HEK293 (cell line): ENCODE measurements around the gene BRMS1L.

ENCODE experiments used
- CTCF ChIA-PET: fragments of 350-600 bp; formaldehyde crosslinking; extraction: SDS; loops from one replicate; lab custom pipeline; 2021; ENCODE audit warnings: antibody characterized with exemption; lab: Yijun Ruan, JAX
- POLR2A ChIA-PET: fragments of 300-600 bp; formaldehyde crosslinking; extraction: SDS; loops from one replicate; lab custom pipeline; 2020; ENCODE audit warnings: antibody characterized with exemption, inconsistent platforms; lab: Yijun Ruan, JAX
- H3K27ac ChIP-seq: fragments of 200-500 bp; sonication (Bioruptor generic); 2 replicates; pipeline ENCODE4 v1.5.1; 2014; ENCODE audit warnings: low read depth, low read length, control low read depth, inconsistent platforms; ENCODE audit errors: extremely low read depth
- H3K36me3 ChIP-seq, 2 experiments: fragments of 200-500 bp in 1 of 2; sonication (Bioruptor generic) in 1 of 2; 1 replicate in 1 of 2; 2 replicates in 1 of 2; pipeline ENCODE4 v1.5.1; 2014 to 2017; ENCODE audit warnings: inconsistent platforms in 2 of 2, low read length in 2 of 2; ENCODE audit not compliant: control insufficient read depth in 2 of 2, insufficient read depth in 1 of 2
- H3K4me1 ChIP-seq: fragments of 200-500 bp; sonication (Bioruptor generic); 2 replicates; pipeline ENCODE4 v1.5.1; 2014; ENCODE audit warnings: mild to moderate bottlenecking, low read length, inconsistent platforms; ENCODE audit not compliant: control insufficient read depth, insufficient read depth
- H3K4me3 ChIP-seq: 2 replicates; pipeline ENCODE4 v1.5.1; 2011; ENCODE audit warnings: low read depth, mild to moderate bottlenecking, control low read depth, low read length, moderate library complexity
- H3K9me3 ChIP-seq: fragments of 200-500 bp; sonication (Bioruptor generic); 2 replicates; pipeline ENCODE4 v1.5.1; 2014; ENCODE audit warnings: low read depth, low read length, inconsistent platforms; ENCODE audit not compliant: control insufficient read depth, insufficient read depth
- GLI2 ChIP-seq: fragments of 450-650 bp; formaldehyde crosslinking; IDR thresholded peaks from 2 replicates; pipeline ENCODE4; 2017; ENCODE audit warnings: missing biosample characterization, missing genetic modification characterization, low read depth, borderline replicate concordance
- HOXC10 ChIP-seq: sonication (generic); formaldehyde crosslinking; IDR thresholded peaks from 2 replicates; pipeline ENCODE4 v1.8.1; 2023; ENCODE audit warnings: mild to moderate bottlenecking, missing genetic modification reagents
- KLF8 ChIP-seq: fragments of 450-650 bp; formaldehyde crosslinking; IDR thresholded peaks from 2 replicates; pipeline ENCODE4 v1.5.1; 2016; ENCODE audit warnings: missing biosample characterization, missing genetic modification characterization
- REPIN1 ChIP-seq: fragments of 450-650 bp; formaldehyde crosslinking; IDR thresholded peaks from 2 replicates; pipeline ENCODE4 v1.5.1; 2017; ENCODE audit warnings: missing biosample characterization, missing genetic modification characterization, low read depth
- TCF7L2 ChIP-seq: IDR thresholded peaks from 2 replicates; pipeline ENCODE4 v1.6.1; 2011; ENCODE audit warnings: low read depth, mild to moderate bottlenecking, inconsistent platforms, low read length, moderate library complexity, borderline replicate concordance
- ZBTB20 ChIP-seq: fragments of 450-650 bp; formaldehyde crosslinking; IDR thresholded peaks from 2 replicates; pipeline ENCODE4 v1.5.1; 2016; ENCODE audit warnings: missing biosample characterization, missing genetic modification characterization
- ZBTB21 ChIP-seq: fragments of 450-650 bp; formaldehyde crosslinking; IDR thresholded peaks from 2 replicates; pipeline ENCODE4 v1.5.1; 2017; ENCODE audit warnings: missing biosample characterization, missing genetic modification characterization
- ZNF114 ChIP-seq: fragments of 450-650 bp; formaldehyde crosslinking; IDR thresholded peaks from 2 replicates; pipeline ENCODE4 v1.5.0; 2017; ENCODE audit warnings: missing biosample characterization, missing genetic modification characterization
- ZNF138 ChIP-seq: fragments of 450-650 bp; formaldehyde crosslinking; IDR thresholded peaks from 2 replicates; pipeline ENCODE4 v1.5.1; 2016; ENCODE audit warnings: missing biosample characterization, missing genetic modification characterization, borderline replicate concordance
- ZNF292 ChIP-seq: fragments of 450-650 bp; formaldehyde crosslinking; IDR thresholded peaks from 2 replicates; pipeline ENCODE4 v1.5.1; 2016; ENCODE audit warnings: low read depth, missing biosample characterization, missing genetic modification characterization, borderline replicate concordance
- ZNF311 ChIP-seq: fragments of 450-650 bp; formaldehyde crosslinking; IDR thresholded peaks from 2 replicates; pipeline ENCODE4 v1.5.1; 2017; ENCODE audit warnings: missing biosample characterization, missing genetic modification characterization, borderline replicate concordance
- ZNF354C ChIP-seq: fragments of 450-650 bp; formaldehyde crosslinking; IDR thresholded peaks from 2 replicates; pipeline ENCODE4 v1.5.1; 2016; ENCODE audit warnings: missing biosample characterization, missing genetic modification characterization, low read depth, borderline replicate concordance
- ZNF416 ChIP-seq: fragments of 450-650 bp; formaldehyde crosslinking; IDR thresholded peaks from 2 replicates; pipeline ENCODE4 v1.5.1; 2016; ENCODE audit warnings: missing biosample characterization, missing genetic modification characterization
- ZNF473 ChIP-seq: fragments of 450-650 bp; formaldehyde crosslinking; IDR thresholded peaks from 2 replicates; pipeline ENCODE4 v1.5.1; 2017; ENCODE audit warnings: missing biosample characterization, missing genetic modification characterization
- ZNF555 ChIP-seq: fragments of 450-650 bp; formaldehyde crosslinking; conservative IDR thresholded peaks from 2 replicates; pipeline ENCODE4 v1.5.1; 2017; ENCODE audit warnings: missing biosample characterization, mild to moderate bottlenecking, missing genetic modification characterization, inconsistent platforms
- ZNF561 ChIP-seq: fragments of 450-650 bp; IDR thresholded peaks from 2 replicates; pipeline ENCODE4 v1.5.1; 2018; ENCODE audit warnings: missing biosample characterization, missing genetic modification characterization, borderline replicate concordance
- ZNF654 ChIP-seq: fragments of 450-650 bp; formaldehyde crosslinking; IDR thresholded peaks from 2 replicates; pipeline ENCODE4 v1.5.1; 2016; ENCODE audit warnings: low read depth, missing biosample characterization, missing genetic modification characterization
- ZNF707 ChIP-seq: fragments of 450-650 bp; formaldehyde crosslinking; IDR thresholded peaks from 2 replicates; pipeline ENCODE4 v1.5.1; 2016; ENCODE audit warnings: missing biosample characterization, missing genetic modification characterization
- TF ChIP-seq, protein P1 (sequence below): fragments of 450-650 bp; formaldehyde crosslinking; IDR thresholded peaks from 2 replicates; pipeline ENCODE4 v1.5.1; 2016; ENCODE audit warnings: missing biosample characterization, missing genetic modification characterization
- TF ChIP-seq, protein P2 (sequence below): IDR thresholded peaks from 2 replicates; pipeline ENCODE4 v1.6.1; 2011; ENCODE audit warnings: mild to moderate bottlenecking, low read depth, low read length, borderline replicate concordance
- TF ChIP-seq, protein P3 (sequence below): sonication (generic); formaldehyde crosslinking; IDR thresholded peaks from 2 replicates; pipeline ENCODE4 v1.8.1; 2022; ENCODE audit warnings: mild to moderate bottlenecking, moderate library complexity, missing genetic modification reagents
- TF ChIP-seq, protein P4 (sequence below): fragments of 450-650 bp; formaldehyde crosslinking; IDR thresholded peaks from 2 replicates; pipeline ENCODE4 v1.5.1; 2016; ENCODE audit warnings: missing biosample characterization, missing genetic modification characterization, borderline replicate concordance

BRMS1L gene

GRCh38 chr14:35911097-35911496 lies 85.0 kb downstream of the BRMS1L start:
- TF ChIP-seq ZNF311 (tag by site-specific recombination) (no peak), ZBTB21 (no peak), ZNF555 (no peak), ZNF654 (tag by site-specific recombination) (no peak), ZNF561 (tag by site-specific recombination) (no peak), ZNF138 (tag by site-specific recombination) (no peak), ZNF416 (no peak)
- TF ChIP-seq, protein P1, sequence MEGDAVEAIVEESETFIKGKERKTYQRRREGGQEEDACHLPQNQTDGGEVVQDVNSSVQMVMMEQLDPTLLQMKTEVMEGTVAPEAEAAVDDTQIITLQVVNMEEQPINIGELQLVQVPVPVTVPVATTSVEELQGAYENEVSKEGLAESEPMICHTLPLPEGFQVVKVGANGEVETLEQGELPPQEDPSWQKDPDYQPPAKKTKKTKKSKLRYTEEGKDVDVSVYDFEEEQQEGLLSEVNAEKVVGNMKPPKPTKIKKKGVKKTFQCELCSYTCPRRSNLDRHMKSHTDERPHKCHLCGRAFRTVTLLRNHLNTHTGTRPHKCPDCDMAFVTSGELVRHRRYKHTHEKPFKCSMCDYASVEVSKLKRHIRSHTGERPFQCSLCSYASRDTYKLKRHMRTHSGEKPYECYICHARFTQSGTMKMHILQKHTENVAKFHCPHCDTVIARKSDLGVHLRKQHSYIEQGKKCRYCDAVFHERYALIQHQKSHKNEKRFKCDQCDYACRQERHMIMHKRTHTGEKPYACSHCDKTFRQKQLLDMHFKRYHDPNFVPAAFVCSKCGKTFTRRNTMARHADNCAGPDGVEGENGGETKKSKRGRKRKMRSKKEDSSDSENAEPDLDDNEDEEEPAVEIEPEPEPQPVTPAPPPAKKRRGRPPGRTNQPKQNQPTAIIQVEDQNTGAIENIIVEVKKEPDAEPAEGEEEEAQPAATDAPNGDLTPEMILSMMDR (tag by site-specific recombination), result no peak
- TF ChIP-seq, all 188 proteins: peak for 0
- ChIA-PET POLR2A (no interaction called here), CTCF (interaction anchor here (0.6 to 0.9 kb wide), 2 partner anchors 18 to 28 kb away, joined by 3 to 4 read pairs; no protein-coding TSS in a partner anchor)
- H3K4me1 ChIP-seq, result no peaks in the 10 kb centered on the region
- no peak overlapping the region for H3K27ac ChIP-seq
- no peaks in the 10 kb centered on the region for H3K9me3 ChIP-seq
- no peaks in the 10 kb centered on the region for H3K36me3 ChIP-seq
- H3K4me3 ChIP-seq, result no peak overlapping the region

GRCh38 chr14:35915185-35915584 lies 89.0 kb downstream of the BRMS1L start:
- Histone ChIP-seq H3K4me1 (no peaks in the 10 kb centered on the region), H3K36me3 (no peaks in the 10 kb centered on the region), H3K27ac (no peak overlapping the region), H3K4me3 (no peak overlapping the region), H3K9me3 (no peaks in the 10 kb centered on the region)
- ChIA-PET POLR2A (no interaction called here), CTCF (interaction anchor here (0.5 kb wide), 1 partner anchor 384 kb away, joined by 4 read pairs; no protein-coding TSS in a partner anchor)
- TF ChIP-seq ZNF707 (no peak), ZBTB20 (tag by site-specific recombination) (no peak), KLF8 (no peak), ZNF473 (tag by site-specific recombination) (no peak), REPIN1 (tag by site-specific recombination) (no peak)

DNA sequence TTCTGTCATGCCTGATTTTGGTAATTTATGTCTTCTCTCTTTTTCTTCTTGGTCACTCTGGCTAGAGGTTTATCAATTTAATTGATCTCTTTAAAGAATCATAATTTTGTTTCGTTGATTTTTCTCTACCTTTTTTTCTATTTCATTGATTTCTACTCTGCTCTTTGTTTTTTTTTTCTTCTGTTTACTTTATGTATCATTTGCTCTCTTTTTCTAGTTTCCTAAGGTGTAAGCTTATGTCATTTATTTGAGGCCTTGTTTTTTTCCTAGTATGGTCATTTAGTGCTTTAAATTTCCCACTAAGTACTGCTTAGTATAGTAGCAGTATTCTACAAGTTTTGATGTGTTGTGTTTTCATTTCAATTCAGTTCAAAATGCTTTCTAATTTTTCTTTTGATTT lies 89.6 kb downstream of the BRMS1L start:
- H3K4me1 ChIP-seq, result no peaks in the 10 kb centered on the region
- POLR2A ChIA-PET, result no interaction called here
- no peak overlapping the region for H3K27ac ChIP-seq
- no peaks in the 10 kb centered on the region for H3K36me3 ChIP-seq
- CTCF ChIA-PET, result no interaction called here
- no peaks in the 10 kb centered on the region for H3K9me3 ChIP-seq
- H3K4me3 ChIP-seq, result no peak overlapping the region
- TF ChIP-seq, protein P1 (tag by site-specific recombination), result no peak
- TF ChIP-seq, protein P2, sequence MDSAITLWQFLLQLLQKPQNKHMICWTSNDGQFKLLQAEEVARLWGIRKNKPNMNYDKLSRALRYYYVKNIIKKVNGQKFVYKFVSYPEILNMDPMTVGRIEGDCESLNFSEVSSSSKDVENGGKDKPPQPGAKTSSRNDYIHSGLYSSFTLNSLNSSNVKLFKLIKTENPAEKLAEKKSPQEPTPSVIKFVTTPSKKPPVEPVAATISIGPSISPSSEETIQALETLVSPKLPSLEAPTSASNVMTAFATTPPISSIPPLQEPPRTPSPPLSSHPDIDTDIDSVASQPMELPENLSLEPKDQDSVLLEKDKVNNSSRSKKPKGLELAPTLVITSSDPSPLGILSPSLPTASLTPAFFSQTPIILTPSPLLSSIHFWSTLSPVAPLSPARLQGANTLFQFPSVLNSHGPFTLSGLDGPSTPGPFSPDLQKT, result no peak
- TF ChIP-seq GLI2 (tag by site-specific recombination), result no peak
- TF ChIP-seq ZNF354C (tag by site-specific recombination), result no peak
- TF ChIP-seq, protein P3, sequence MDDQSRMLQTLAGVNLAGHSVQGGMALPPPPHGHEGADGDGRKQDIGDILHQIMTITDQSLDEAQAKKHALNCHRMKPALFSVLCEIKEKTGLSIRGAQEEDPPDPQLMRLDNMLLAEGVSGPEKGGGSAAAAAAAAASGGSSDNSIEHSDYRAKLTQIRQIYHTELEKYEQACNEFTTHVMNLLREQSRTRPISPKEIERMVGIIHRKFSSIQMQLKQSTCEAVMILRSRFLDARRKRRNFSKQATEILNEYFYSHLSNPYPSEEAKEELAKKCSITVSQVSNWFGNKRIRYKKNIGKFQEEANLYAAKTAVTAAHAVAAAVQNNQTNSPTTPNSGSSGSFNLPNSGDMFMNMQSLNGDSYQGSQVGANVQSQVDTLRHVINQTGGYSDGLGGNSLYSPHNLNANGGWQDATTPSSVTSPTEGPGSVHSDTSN (CRISPR knock-in tag), result no peak
- TF ChIP-seq, protein P4, sequence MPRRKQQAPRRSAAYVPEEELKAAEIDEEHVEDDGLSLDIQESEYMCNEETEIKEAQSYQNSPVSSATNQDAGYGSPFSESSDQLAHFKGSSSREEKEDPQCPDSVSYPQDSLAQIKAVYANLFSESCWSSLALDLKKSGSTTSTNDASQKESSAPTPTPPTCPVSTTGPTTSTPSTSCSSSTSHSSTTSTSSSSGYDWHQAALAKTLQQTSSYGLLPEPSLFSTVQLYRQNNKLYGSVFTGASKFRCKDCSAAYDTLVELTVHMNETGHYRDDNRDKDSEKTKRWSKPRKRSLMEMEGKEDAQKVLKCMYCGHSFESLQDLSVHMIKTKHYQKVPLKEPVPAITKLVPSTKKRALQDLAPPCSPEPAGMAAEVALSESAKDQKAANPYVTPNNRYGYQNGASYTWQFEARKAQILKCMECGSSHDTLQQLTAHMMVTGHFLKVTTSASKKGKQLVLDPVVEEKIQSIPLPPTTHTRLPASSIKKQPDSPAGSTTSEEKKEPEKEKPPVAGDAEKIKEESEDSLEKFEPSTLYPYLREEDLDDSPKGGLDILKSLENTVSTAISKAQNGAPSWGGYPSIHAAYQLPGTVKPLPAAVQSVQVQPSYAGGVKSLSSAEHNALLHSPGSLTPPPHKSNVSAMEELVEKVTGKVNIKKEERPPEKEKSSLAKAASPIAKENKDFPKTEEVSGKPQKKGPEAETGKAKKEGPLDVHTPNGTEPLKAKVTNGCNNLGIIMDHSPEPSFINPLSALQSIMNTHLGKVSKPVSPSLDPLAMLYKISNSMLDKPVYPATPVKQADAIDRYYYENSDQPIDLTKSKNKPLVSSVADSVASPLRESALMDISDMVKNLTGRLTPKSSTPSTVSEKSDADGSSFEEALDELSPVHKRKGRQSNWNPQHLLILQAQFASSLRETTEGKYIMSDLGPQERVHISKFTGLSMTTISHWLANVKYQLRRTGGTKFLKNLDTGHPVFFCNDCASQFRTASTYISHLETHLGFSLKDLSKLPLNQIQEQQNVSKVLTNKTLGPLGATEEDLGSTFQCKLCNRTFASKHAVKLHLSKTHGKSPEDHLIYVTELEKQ (tag by site-specific recombination), result no peak
- TF ChIP-seq ZNF114, result no peak
- no peak for TF ChIP-seq ZNF555
- TF ChIP-seq ZBTB21, result no peak
- no peak for TF ChIP-seq TCF7L2
- TF ChIP-seq HOXC10 (CRISPR knock-in tag), result no peak
- TF ChIP-seq ZNF292 (tag by site-specific recombination), result no peak
